GM21423 (cell line): Measurements from ENCODE around the gene MCAM.

Experiments
- ATAC-seq: cut with Tn5 transposase; IDR thresholded peaks from one replicate; pipeline ENCODE4 v1.9.1; 2021; ENCODE audit warnings: mild to moderate bottlenecking, moderate library complexity; ENCODE audit not compliant: unreplicated experiment

MCAM gene

DNA sequence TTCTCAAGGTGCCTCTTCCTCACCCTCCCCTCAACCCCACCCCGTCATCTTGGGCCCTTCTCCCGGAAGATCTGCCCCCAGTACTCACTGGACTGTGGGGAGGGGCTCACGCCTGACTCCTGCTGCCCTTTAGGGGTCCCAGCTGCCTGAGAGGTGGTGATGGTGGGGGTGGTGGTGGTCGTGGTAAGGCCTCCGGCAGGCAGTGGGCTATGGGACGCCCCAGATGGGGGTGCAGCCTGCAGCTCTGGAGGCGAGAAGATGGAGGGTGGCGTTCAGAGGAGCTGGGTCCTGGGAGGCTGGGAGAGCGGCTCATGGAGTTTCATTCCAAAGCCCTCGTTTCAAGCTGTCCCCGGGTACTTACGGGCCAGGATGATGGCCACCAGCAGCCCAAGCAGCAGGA is 28.8 kb upstream of the MCAM start:
- ATAC-seq: no peak

DNA sequence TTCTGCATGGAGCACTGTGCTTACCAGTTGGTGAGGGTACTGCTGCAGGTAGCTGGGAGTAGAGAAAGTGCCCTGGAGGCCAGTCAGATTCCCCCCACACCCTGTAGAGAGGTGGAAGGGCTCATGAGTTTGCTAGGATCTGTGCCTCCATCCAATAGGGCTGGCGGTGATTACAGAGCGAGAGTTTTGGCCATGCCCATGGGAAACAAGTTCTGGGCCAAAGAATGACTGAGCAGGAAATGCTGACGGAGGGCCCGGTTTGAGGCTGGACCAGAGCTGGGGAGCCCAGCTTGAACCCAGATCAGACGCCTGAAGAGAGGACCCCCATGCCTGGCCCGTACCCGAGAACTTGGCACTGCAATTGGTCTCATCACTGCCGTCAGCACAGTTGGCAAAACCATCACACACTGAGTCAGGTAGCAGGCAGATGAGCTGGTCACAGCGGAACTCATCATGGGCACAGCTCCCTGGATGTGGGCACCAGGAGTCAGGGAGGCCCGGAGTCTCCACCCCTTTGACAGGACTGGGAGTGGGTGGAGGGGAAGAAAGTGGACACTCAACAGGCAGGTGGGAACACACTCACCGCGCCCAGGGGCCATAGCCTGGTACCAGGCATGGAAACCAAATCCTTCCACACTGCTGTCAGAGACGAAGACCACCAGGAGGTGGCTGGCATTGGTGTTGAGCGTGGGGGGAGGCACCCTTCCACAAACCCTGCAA is 27.5 kb upstream of the MCAM start:
- no peak for ATAC-seq

- no peak for ATAC-seq
Measured at GRCh38 chr11:119343726-119344125, 26.8 kb upstream of the MCAM start.

DNA sequence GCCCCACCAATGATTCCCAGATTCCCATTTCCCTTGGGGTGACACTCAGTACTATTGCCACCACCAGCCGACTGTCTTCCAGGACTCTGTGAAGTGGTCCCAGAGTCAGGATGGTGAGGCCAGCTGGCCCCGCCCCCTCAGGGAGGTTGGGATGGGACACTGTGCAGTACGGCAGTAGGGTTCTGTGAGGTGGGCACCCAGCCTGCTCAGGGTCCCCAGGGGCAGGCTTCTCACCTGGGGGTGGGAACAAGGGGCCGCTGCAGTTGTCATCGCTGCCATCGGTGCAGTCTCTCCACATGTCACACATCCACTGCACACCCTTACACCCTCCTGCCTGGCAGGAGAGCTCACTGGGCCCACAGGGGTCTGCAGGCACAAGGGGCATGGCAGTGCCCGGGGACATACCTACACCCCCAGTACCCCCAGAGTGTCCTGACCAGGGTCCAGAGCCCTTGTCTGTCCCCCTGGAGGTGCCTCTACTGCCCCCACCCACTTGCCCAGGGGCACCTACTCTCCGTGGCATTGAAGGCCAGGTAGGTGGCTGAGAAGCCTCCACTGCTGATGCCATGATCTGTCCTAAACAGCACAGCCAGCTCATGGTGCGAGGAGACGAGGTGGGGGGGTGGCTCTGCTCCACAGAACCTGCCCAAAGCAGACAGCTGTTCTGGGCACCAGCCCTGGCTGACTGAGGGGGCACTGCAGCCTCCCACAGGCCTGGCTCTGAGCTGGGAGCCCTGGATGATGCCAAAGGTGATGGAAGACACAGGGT is 25.6 kb upstream of the MCAM start:
- no peak for ATAC-seq

GRCh38 chr11:119342023-119342300 is 25.0 kb upstream of the MCAM start:
- no peak for ATAC-seq

GRCh38 chr11:119341222-119342022 is 24.5 kb upstream of the MCAM start:
- no peak for ATAC-seq

DNA sequence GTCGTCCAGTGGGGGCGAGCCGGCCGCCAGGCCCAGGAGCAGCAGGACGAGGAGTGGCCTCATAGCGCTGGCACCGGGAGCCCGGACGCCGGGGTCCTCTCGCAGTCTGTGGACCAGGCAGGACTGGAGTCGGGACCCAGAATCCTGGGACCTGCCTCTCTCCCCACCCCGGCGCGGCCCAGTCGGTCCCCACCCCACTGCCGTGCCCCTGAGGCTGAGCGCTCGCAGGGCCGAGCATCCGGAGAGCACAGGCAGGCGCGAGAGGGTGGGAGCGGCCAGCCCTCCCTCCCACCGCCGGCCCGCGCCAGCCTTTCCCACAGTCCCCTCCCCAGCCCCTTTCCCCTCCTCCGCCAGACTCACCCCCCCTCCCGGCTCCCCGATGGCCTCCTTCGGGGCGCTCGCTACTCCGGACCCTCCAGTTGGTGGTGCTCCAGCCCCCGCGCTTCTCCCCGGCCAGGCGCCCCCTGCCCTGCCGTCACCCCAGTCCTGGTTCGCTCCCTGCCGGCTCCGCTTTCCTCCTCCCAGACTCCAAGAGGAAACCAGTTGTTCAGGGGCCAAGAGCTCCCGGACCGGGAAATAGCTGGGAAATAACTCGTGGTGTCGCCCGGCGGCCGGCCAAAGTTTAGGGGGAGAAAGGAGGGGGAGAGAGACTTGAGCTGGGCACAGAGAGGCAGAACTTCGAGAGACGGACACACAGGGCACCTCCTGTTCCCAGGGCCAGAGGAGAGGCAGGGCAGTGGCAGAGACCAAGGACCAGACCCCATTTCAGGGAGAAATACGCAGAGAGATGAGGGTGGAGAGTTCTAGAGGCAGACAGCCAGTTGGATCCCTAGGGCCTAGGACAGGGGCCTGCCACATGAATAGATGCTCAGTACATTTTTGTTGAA is 23.6 kb upstream of the MCAM start, which contains the start of gene C1QTNF5:
TSS of gene C1QTNF5 (minus strand) at position 549 of the 887 bp plus-strand sequence. CDS start at position 63, 486 bp downstream.
- no peak for ATAC-seq

DNA sequence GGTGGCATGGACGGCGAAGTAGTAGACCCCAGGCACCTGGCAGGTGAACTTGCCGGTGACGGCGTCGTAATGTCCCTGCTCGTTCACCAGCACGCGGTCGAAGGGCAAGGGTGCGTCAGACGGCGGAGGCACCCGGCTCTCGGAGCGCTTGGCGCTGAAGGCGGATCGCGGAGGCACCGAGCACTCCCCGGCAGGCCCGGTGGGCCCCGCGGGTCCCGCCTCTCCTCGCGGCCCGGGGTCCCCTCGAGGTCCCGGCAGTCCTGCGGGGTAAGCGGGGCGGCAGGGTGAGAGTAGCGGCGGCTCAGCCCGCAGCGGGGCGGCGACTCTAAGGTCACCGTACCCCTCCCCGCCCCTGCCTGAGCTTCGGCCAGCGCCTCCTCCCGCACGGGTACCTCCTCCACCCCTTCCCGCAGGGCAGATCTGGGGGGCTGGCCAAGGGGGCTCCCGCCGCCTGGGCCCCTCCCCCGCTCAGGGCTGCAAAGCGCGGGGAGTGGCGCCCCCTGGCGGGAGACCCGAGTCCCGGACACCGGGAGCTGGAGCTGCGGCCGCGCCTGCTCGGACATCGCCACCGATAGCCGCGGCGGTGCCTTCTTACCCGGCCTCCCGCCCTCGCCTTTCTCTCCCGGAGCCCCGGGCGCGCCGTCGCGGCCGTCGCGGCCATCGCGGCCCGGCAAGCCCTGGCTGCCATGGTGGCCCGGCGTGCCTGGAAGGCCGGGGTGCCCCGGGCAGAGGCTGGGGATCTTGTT is 22.8 kb upstream of the MCAM start:
- ATAC-seq: no peak

GRCh38 chr11:119338965-119339588 is 22.1 kb upstream of the MCAM start:
- ATAC-seq: no peak

- ATAC-seq: no peak
Measured at GRCh38 chr11:119338318-119338890, 21.5 kb upstream of the MCAM start.

GRCh38 chr11:119337581-119338317 is 20.8 kb upstream of the MCAM start:
- no peak for ATAC-seq

GRCh38 chr11:119336744-119337469 is 20.0 kb upstream of the MCAM start:
- no peak for ATAC-seq

- no peak for ATAC-seq
Measured at GRCh38 chr11:119335655-119336543, 19.0 kb upstream of the MCAM start.

- ATAC-seq: no peak
Measured at GRCh38 chr11:119335091-119335654, 18.2 kb upstream of the MCAM start.

- ATAC-seq: peak; percentile 91
Measured at GRCh38 chr11:119334174-119334930, 17.4 kb upstream of the MCAM start, which contains the start of gene RNF26. TSS of gene RNF26 (plus strand) at chr11:119334527. CDS start at chr11:119335123, 596 bp downstream.
